Measurements from ENCODE around the gene L3MBTL4.

- TF ChIP-seq SIN3A (IDR thresholded peaks at IDR 0.05; ENCODE audit: borderline replicate concordance, insufficient read depth, low read depth, low read length), result no peak
- TF ChIP-seq CTCF (IDR thresholded peaks at IDR 0.05), result no peak
These were observed 128.1 kb downstream of the L3MBTL4 start for GRCh38 chr18:6286585-6286984.

All from Panc1 (cell line).